Right lobe of liver (tissue), 6 donors: ENCODE measurements around the gene TPMT. TPM values are rescaled to one million over a fixed set of nuclear protein-coding genes. Genes with fewer than 3 reads are reported as not detected.

Experiments
- ATAC-seq, 4 donors: fragments of 200-7000 bp; cut with Tn5 transposase; one replicate each; pipeline ENCODE4 v1.9.1; 2020; ENCODE audit warnings: mild to moderate bottlenecking in 4 of 4, moderate library complexity in 4 of 4
- DNase-seq, 3 donors: peaks; one replicate each; pipeline ENCODE4 v3.0.0-alpha.2; 2020
- H3K27ac ChIP-seq, 3 donors: fragments of 200-600 bp; one replicate each; pipeline ENCODE4 v1.8.0; 2022
- H3K27me3 ChIP-seq, 2 donors: fragments of 200-600 bp; one replicate each; pipeline ENCODE4 v1.8.0; 2022
- H3K36me3 ChIP-seq, 4 donors: fragments of 200-600 bp; sonication (generic) in 1 of 4; one replicate each; pipeline versions ENCODE4 v1.5.1 to v1.8.0; 2017 to 2022; ENCODE audit warnings: control low read depth in 1 of 4
- H3K4me1 ChIP-seq, 4 donors: fragments of 200-600 bp; sonication (generic) in 1 of 4; one replicate each; pipeline versions ENCODE4 v1.5.1 to v1.8.0; 2017 to 2022; ENCODE audit warnings: control low read depth in 1 of 4
- H3K4me3 ChIP-seq, 3 donors: fragments of 200-600 bp; one replicate each; pipeline ENCODE4 v1.8.0; 2022
- H3K9me3 ChIP-seq, 4 donors: fragments of 200-600 bp; sonication (generic) in 1 of 4; one replicate each; pipeline versions ENCODE4 v1.5.1 to v1.8.0; 2017 to 2022; ENCODE audit warnings: control low read depth in 1 of 4
- CTCF ChIP-seq, 4 donors: fragments of 200-600 bp in 3 of 4; fragments of 450-650 bp in 1 of 4; IDR thresholded peaks; one replicate each; pipeline versions ENCODE4 v1.5.1 to v1.8.0; 2016 to 2022; ENCODE audit warnings: antibody characterized with exemption in 4 of 4, mild to moderate bottlenecking in 2 of 4
- POLR2A ChIP-seq: fragments of 450-650 bp; IDR thresholded peaks from one replicate; pipeline ENCODE4 v1.6.1; 2017; ENCODE audit warnings: antibody characterized with exemption, mild to moderate bottlenecking
- WGBS: methylation state at CpG from one replicate; pipeline ENCODE4 v1.1.6; 2018; ENCODE audit warnings: low coverage, low lambda C conversion rate; ENCODE audit not compliant: insufficient coverage; ENCODE audit errors: missing lambda C conversion rate; 5-methylcytosine and 5-hydroxymethylcytosine counted together
- intact Hi-C, 2 donors: fragments of 100-400 bp; cut with DNase I; formaldehyde crosslinking; loops; one replicate each; pipeline versions ENCODE4 v1.11.2 to v1.14.1; 2022
- total RNA-seq, 6 experiments: library from RNA; depleted of rRNA in 2 of 6; stranded (reverse); fragments of >200 nt in 2 of 6; fragmentation: NEBNext Ultra II Directional in 3 of 6; extraction: Animal tissue kit (Norgen Biotek cat#: 25700) in 3 of 6; gene quantifications; one replicate each; pipeline versions ENCODE4 v1.1.0 to v1.2.4, GENCODE V29; 2016 to 2023
- donor health status: DM: no; HTN: yes; CAD: no.
- donor health status: DM: no; HTN: no; CAD: no.
- donor health status: DM: no; HTN: no; CAD: no.
- donor health status: DM: no; HTN: yes; CAD: no.
- donor health status: DM: no; HTN: yes; CAD: no.

TPMT gene
- total RNA-seq, 6 experiments from 2014 or later, result 26.5 to 31.8 (median 27.7) TPM

DNA sequence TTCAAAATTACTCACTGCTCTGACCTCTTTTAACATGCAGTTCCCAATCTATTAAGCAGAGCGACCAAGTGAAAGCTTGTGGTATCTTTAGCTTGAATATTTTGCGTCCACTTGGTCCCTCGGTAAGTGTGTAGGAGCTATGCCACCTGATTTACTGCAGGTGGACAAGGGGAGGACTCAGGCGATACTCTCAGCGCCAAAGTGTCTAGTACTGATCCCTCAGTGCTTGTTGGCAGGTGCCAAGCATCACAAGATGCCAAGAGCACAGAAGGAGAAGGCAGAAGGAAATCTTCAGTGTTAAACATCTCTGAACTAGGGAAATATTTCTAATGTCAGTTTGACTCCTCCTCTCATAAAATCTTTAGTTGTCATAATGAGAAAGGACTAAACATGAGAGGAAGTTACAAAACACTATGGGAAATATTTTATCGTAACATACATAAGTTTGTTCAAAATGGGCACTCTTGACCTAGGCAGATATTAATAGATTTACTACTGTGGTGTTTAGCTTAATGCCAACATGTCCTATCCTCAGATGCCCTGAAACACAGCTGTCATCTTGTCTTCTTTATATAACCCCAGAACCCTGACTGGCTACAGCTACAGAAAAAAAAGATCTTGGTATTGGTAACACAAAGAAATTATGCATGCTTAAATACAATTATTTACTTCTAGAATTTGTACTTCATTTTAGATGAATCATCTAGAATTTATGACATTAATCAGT is 51.9 kb downstream of the TPMT start:
- Histone ChIP-seq H3K9me3 (no peaks in the 10 kb centered on the region), H3K36me3 (no peaks in the 10 kb centered on the region), H3K4me3 (no peak overlapping the region), H3K27ac (no peak overlapping the region), H3K27me3 (no peaks in the 10 kb centered on the region), H3K4me1 (no peaks in the 10 kb centered on the region)
- ATAC-seq (no peak), DNase-seq (no peak)
- WGBS, result 82% methylated on average over 6 of the region's 6 CpGs
- intact Hi-C loops, result no loop called here
- TF ChIP-seq POLR2A (no peak), CTCF (IDR thresholded peaks at IDR 0.05) (no peak)

GRCh38 chr6:18101873-18102272 is 53.0 kb downstream of the TPMT start:
- no peak for TF ChIP-seq POLR2A
- TF ChIP-seq CTCF (IDR thresholded peaks at IDR 0.05), result no peak
- no peak overlapping the region for H3K27ac ChIP-seq
- no peaks in the 10 kb centered on the region for H3K4me1 ChIP-seq
- no peaks in the 10 kb centered on the region for H3K36me3 ChIP-seq
- intact Hi-C loops, result no loop called here
- WGBS, result 97% methylated on average over 2 of the region's 2 CpGs
- H3K27me3 ChIP-seq, result no peaks in the 10 kb centered on the region
- ATAC-seq (no peak), DNase-seq (no peak)
- H3K9me3 ChIP-seq, result no peaks in the 10 kb centered on the region
- H3K4me3 ChIP-seq, result no peak overlapping the region

- Histone ChIP-seq H3K9me3 (no peaks in the 10 kb centered on the region), H3K36me3 (no peaks in the 10 kb centered on the region), H3K4me1 (no peaks in the 10 kb centered on the region), H3K4me3 (no peak overlapping the region), H3K27ac (no peak overlapping the region), H3K27me3 (no peaks in the 10 kb centered on the region)
- ATAC-seq (no peak), DNase-seq (no peak)
- 80% methylated on average over 1 of the region's 1 CpG for WGBS
- TF ChIP-seq POLR2A (no peak), CTCF (IDR thresholded peaks at IDR 0.05) (no peak)
- intact Hi-C loops, result no loop called here
These were observed 53.6 kb downstream of the TPMT start for GRCh38 chr6:18101271-18101670.

- ATAC-seq (no peak), DNase-seq (no peak)
- H3K4me3 ChIP-seq, result no peak overlapping the region
- no peaks in the 10 kb centered on the region for H3K36me3 ChIP-seq
- H3K27ac ChIP-seq, result no peak overlapping the region
- H3K27me3 ChIP-seq, result no peaks in the 10 kb centered on the region
- 96% methylated on average over 3 of the region's 3 CpGs for WGBS
- intact Hi-C loops, result no loop called here
- H3K9me3 ChIP-seq, result no peaks in the 10 kb centered on the region
- H3K4me1 ChIP-seq, result no peaks in the 10 kb centered on the region
- TF ChIP-seq CTCF (IDR thresholded peaks at IDR 0.05) (no peak), POLR2A (no peak)
These were observed 54.6 kb downstream of the TPMT start for GRCh38 chr6:18100296-18100695.
